Type B pancreatic cell (in vitro differentiated cells): ENCODE results near the gene TFDP2. TPM values are rescaled to one million over a fixed set of nuclear protein-coding genes. Genes with fewer than 3 reads are reported as not detected.

Source experiments
- DNase-seq: peaks from one replicate; pipeline ENCODE4 v3.0.0; 2021; ENCODE audit warnings: mixed read lengths; ENCODE audit not compliant: unreplicated experiment; ENCODE audit errors: extremely low spot score
- H3K27ac Mint-ChIP-seq: 2 replicates; pipeline ENCODE4 v1.8.0; 2021; ENCODE audit warnings: mild to moderate bottlenecking, mixed read lengths
- H3K27me3 Mint-ChIP-seq: 2 replicates; pipeline ENCODE4 v1.8.0; 2021; ENCODE audit warnings: mixed read lengths
- H3K36me3 Mint-ChIP-seq: 2 replicates; pipeline ENCODE4 v1.8.0; 2021; ENCODE audit warnings: mixed read lengths
- H3K4me1 Mint-ChIP-seq: one replicate; pipeline ENCODE4 v1.8.0; 2021; ENCODE audit warnings: mixed read lengths; ENCODE audit not compliant: unreplicated experiment
- H3K4me3 Mint-ChIP-seq: 2 replicates; pipeline ENCODE4 v1.8.0; 2021; ENCODE audit warnings: mild to moderate bottlenecking, mixed read lengths
- H3K9me3 Mint-ChIP-seq: 2 replicates; pipeline ENCODE4 v1.8.0; 2021; ENCODE audit warnings: mixed read lengths
- CTCF ChIP-seq: fragments of 200-600 bp; sonication (generic); conservative IDR thresholded peaks from 2 replicates; pipeline ENCODE4 v1.5.0; 2021; ENCODE audit warnings: antibody characterized with exemption, mild to moderate bottlenecking
- total RNA-seq: library from RNA; stranded (reverse); gene quantifications from 2 replicates; pipeline ENCODE4 v1.2.1, GENCODE V29; 2021; ENCODE audit warnings: low replicate concordance

Gene TFDP2
- total RNA-seq, 1 donor from 2014 or later, result 80.9 TPM

DNA sequence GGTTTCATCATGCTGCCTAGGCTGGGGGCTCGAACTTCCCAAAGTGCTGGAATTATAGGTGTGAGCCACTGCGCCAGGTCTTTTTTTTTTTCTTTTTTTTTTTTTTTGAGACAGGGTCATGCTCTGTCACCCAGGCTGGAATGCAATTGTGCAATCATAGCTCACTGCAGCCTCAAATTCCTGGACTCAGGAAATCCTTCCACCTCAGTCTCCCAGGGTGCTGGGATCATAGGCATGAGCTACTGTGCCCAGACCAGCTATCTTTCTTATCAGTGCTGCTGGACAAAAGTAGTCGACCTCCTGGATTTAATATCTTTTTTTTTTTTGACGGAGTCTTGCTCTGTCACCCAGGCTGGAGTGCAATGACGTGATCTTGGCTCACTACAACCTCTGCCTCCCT is 60.8 kb downstream of the TFDP2 start:
- DNase-seq, result no peak
- H3K4me3 Mint-ChIP-seq, result no peak overlapping the region
- H3K27ac Mint-ChIP-seq, result no peak overlapping the region
- H3K4me1 Mint-ChIP-seq, result no peaks in the 10 kb centered on the region
- peaks cover 7% of the 10 kb centered on the region for H3K9me3 Mint-ChIP-seq
- peaks cover 3% of the 10 kb centered on the region for H3K36me3 Mint-ChIP-seq
- no peak for TF ChIP-seq CTCF
- H3K27me3 Mint-ChIP-seq, result no peaks in the 10 kb centered on the region

GRCh38 chr3:142087676-142088075 is 61.7 kb downstream of the TFDP2 start:
- DNase-seq, result no peak

DNA sequence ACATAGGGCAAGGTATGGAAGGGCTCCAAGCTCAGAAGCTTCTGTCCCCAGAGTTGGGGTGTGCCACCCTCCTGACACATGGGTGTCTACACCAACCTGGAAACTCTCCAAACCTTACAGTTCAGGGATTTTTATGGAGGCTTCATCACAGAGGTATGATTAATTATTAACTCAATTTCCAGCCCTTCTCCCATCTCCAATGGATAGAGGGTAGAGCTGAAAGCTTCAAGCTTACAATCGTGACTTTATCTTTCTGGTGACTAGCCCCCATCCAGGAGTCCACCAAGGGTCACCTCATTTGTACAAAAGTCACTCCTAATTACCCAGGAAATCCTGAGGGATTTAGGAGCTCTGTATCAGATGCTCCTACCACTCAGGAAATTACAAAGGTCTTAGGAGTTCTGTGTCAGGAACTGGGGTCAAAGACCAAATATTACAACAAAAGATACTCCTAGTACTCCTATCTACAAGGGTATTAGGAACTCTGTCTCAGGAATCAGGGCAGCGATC is 62.7 kb downstream of the TFDP2 start:
- DNase-seq, result no peak
- TF ChIP-seq CTCF, result no peak
- H3K27ac Mint-ChIP-seq, result no peak overlapping the region
- H3K9me3 Mint-ChIP-seq, result peaks cover 8% of the 10 kb centered on the region
- H3K4me3 Mint-ChIP-seq, result no peak overlapping the region
- no peaks in the 10 kb centered on the region for H3K27me3 Mint-ChIP-seq
- no peaks in the 10 kb centered on the region for H3K4me1 Mint-ChIP-seq
- peaks cover 6% of the 10 kb centered on the region for H3K36me3 Mint-ChIP-seq

More at GRCh38 chr3:142087676-142088075, 61.7 kb downstream of the TFDP2 start:
- H3K4me3 Mint-ChIP-seq, result no peak overlapping the region
- H3K9me3 Mint-ChIP-seq, result peaks cover 8% of the 10 kb centered on the region
- peaks cover 5% of the 10 kb centered on the region for H3K36me3 Mint-ChIP-seq
- H3K4me1 Mint-ChIP-seq, result no peaks in the 10 kb centered on the region
- TF ChIP-seq CTCF, result no peak
- H3K27me3 Mint-ChIP-seq, result no peaks in the 10 kb centered on the region
- H3K27ac Mint-ChIP-seq, result no peak overlapping the region

- no peaks in the 10 kb centered on the region for H3K27me3 Mint-ChIP-seq
Measured at GRCh38 chr3:142081178-142081577, 68.2 kb downstream of the TFDP2 start.

GRCh38 chr3:142077859-142078500 is 71.4 kb downstream of the TFDP2 start:
- Mint-ChIP-seq H3K4me3 (no peak overlapping the region), H3K27ac (no peak overlapping the region), H3K36me3 (peaks cover 14% of the 10 kb centered on the region), H3K4me1 (no peaks in the 10 kb centered on the region), H3K9me3 (no peaks in the 10 kb centered on the region), H3K27me3 (no peaks in the 10 kb centered on the region)
- TF ChIP-seq CTCF, result no peak
- no peak for DNase-seq

More at GRCh38 chr3:142081178-142081577, 68.2 kb downstream of the TFDP2 start:
- Mint-ChIP-seq H3K9me3 (peaks cover 8% of the 10 kb centered on the region), H3K4me3 (no peak overlapping the region), H3K27ac (no peak overlapping the region), H3K4me1 (no peaks in the 10 kb centered on the region), H3K36me3 (peaks cover 18% of the 10 kb centered on the region)
- no peak for DNase-seq
- TF ChIP-seq CTCF, result no peak
